GM20000 (cell line): Measurements from ENCODE around the gene STARD9.

Experiments
- DNase-seq: peaks from one replicate; pipeline ENCODE4 v3.0.0; 2012; ENCODE audit warnings: low spot score
- TF ChIP-seq, protein P1 (sequence below): IDR thresholded peaks from 2 replicates; pipeline ENCODE4 v1.5.1; 2012; ENCODE audit warnings: mild to moderate bottlenecking, control low read depth; ENCODE audit errors: extremely low read depth, missing control alignments

STARD9 gene

GRCh38 chr15:42736178-42736792, 160.9 kb downstream of the STARD9 start:
- TF ChIP-seq, protein P1, sequence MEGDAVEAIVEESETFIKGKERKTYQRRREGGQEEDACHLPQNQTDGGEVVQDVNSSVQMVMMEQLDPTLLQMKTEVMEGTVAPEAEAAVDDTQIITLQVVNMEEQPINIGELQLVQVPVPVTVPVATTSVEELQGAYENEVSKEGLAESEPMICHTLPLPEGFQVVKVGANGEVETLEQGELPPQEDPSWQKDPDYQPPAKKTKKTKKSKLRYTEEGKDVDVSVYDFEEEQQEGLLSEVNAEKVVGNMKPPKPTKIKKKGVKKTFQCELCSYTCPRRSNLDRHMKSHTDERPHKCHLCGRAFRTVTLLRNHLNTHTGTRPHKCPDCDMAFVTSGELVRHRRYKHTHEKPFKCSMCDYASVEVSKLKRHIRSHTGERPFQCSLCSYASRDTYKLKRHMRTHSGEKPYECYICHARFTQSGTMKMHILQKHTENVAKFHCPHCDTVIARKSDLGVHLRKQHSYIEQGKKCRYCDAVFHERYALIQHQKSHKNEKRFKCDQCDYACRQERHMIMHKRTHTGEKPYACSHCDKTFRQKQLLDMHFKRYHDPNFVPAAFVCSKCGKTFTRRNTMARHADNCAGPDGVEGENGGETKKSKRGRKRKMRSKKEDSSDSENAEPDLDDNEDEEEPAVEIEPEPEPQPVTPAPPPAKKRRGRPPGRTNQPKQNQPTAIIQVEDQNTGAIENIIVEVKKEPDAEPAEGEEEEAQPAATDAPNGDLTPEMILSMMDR, result no peak
- DNase-seq, result peak; percentile 73

DNA sequence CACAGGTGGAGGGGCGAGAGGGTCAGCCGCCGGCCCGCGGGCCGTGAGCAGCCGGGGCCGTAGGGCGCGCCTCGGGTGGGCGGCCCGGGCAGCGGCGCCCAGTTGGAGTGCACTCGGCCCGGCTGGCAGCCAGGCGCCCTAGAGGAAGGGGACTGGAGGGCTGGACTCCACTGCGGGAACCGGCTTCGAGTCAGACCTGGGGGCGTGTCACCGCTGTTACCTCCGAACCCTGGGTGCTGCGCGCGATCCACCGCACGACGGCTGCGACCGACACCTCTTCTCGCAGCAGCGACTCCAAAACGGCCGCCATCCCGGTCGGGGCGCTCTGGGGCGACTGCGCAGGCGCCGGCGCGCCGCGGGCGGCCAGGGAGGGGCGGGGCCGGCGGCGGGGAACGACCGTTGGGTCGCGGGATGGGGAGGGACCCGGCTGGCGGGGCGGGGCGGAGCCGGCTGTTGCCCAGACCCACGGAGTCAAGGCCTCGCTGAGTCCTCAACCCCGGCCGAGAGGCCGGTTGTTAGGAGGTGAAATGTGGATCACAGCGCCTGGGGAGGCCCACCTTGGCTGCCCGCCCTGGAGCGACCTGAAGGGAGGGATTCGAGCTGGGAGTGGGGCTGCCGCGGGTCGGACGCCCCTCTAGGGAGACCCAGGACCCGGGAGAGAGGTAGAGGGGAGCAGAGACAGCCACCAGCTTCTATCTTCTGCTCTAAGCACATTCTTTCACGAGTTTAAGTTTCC, 161.6 kb downstream of the STARD9 start, which contains the start of gene CDAN1:
Gene CDAN1, minus strand, starts transcription at position 336 of the 736 bp plus-strand sequence. Its CDS starts 26 bp downstream, at position 310.
- TF ChIP-seq, protein P1, result no peak
- peak; percentile 100 for DNase-seq

DNA sequence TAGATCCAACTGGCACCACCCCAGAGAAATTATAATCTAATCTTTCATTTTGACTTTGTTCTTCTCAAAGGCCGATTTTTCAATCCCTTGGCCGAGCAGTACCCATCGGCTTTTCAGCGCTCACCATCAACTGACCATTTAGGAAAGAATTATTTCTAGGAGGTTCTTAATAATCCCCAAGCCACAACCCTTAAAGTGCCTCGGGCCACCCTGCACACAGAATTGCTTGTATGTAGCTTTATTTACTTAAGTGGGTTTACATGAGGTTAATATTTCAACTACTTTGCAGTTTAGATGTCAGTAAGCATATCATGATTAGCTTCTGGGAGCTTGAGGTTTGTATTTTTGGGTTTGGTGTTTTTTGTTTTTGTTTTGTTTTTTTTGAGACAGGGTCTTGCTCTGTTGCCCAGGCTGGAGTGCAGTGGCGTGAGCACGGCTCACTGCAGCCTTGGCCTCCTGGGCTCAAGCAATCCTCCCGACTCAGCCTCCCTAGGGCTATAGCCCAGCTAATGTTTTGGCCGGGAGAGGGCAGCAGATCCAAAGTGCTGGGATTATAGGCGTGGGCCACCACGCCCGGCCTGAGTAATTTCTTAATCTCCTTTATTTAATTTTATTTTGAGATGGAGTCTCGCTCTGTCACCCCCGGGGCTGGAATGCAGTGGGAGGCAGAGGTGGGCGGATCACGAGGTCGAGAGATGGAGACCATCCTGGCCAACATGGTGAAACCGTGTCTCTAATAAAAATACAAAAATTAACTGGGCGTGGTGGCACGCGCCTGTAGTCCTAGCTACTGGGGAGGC, 162.3 kb downstream of the STARD9 start:
- DNase-seq, result no peak
- TF ChIP-seq, protein P1, result no peak

- TF ChIP-seq, protein P1, result no peak
- no peak for DNase-seq
Observed at GRCh38 chr15:42741710-42742109, 166.3 kb downstream of the STARD9 start.

DNA sequence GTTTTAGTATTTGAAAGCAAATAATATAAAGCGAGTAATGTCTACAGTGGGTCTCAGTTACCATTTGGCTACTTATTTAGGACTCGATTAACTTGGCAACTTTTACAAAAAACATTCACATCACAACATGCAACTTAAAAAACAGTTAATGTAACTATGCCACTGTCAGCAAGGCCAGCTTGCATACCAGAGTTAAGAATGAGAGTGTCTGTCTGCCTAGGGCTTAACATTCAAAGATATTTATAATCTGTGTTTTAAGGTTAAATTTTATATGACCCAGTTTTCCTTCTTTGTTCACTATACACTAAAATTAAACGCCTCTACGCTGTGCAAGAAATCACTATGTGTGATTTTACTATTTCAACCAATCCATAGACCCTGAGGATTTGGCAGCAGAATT, 166.7 kb downstream of the STARD9 start:
- TF ChIP-seq, protein P1, result no peak
- no peak for DNase-seq

DNA sequence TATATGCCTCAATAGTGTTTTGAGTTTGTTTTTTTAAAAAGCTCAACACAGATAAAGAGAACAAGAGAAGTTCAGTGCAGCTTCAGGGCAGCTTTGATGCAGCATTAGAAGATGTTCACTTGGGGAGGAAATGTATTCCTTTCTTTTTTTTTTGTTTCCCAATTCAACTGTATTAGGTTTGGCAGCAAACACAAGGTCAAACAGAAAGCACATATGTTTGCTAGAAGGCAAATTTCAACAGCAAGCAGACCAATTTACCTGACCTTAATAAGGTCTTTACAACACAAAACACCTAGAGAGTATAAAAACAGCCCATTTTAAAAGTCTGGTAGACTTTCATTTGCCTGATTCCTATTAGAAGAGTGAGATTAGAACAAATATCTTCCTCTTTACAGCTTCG, 168.8 kb downstream of the STARD9 start:
- DNase-seq, result no peak
- TF ChIP-seq, protein P1, result no peak

DNA sequence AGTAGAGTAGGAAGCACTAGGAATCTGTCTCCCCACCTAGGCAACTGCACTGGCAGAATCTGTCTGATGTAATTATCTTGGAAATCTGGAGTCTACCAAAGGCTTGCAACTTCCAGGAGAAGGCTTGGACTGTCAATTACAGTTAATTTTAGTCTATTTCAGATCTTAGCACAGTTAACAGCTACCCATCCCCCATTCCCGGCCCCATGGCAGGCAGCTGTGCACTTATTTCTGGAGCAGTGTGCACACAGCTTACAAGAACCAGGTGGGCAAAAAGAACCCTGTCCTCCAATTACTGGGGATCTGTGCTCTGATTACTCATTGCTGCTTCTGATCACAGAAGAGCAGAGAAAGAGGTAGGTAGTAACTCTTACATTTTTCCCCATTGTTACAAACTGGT, 173.9 kb downstream of the STARD9 start:
- TF ChIP-seq, protein P1, result no peak

More for the DNA sequence above, 173.9 kb downstream of the STARD9 start:
- no peak for DNase-seq
